Suprapubic skin (tissue), 4 donors: ENCODE results near the gene RPL35A.

ENCODE experiments used
- EP300 ChIP-seq: sonication (generic); formaldehyde crosslinking; IDR thresholded peaks from one replicate; pipeline ENCODE4 v1.6.1; 2017; ENCODE audit warnings: antibody characterized with exemption
- POLR2A ChIP-seq, 2 donors: fragments of 450-650 bp; IDR thresholded peaks; one replicate each; pipeline ENCODE4 v1.6.1; 2017; ENCODE audit warnings: antibody characterized with exemption in 2 of 2, mild to moderate bottlenecking in 2 of 2, moderate library complexity in 2 of 2
- POLR2AphosphoS5 ChIP-seq, 3 donors: sonication (generic); formaldehyde crosslinking; IDR thresholded peaks; one replicate each; pipeline ENCODE4 v1.6.1; 2017; ENCODE audit warnings: antibody characterized with exemption in 3 of 3
- TF ChIP-seq, protein P1 (sequence below), 2 donors: fragments of 200-600 bp in 1 of 2; fragments of 450-650 bp in 1 of 2; sonication (generic) in 1 of 2; IDR thresholded peaks; one replicate each; pipeline ENCODE4 v1.5.1; 2016 to 2019; ENCODE audit warnings: antibody characterized with exemption in 2 of 2, mild to moderate bottlenecking in 1 of 2, moderate library complexity in 1 of 2

DNA sequence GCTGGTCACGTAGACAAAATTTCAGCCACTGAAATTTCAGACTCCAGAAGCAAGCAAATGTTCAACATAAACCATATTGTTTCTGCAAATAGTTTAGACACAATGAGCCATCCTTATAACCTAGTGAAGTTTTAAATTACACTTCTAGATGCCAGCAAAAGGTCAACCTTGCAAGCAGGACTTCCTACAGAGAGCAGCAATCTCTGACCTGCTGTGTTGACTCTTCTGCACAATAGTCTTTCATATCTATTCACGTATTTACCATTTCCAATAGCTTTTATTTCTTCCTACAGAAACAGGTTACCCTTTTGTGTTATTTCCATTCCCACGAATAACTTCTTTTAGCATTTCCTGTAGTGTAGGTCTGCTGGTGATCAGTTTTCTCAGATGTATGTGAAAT, 20.6 kb downstream of the RPL35A start:
- TF ChIP-seq POLR2AphosphoS5 (IDR thresholded peaks at IDR 0.05), result no peak
- TF ChIP-seq, protein P1, sequence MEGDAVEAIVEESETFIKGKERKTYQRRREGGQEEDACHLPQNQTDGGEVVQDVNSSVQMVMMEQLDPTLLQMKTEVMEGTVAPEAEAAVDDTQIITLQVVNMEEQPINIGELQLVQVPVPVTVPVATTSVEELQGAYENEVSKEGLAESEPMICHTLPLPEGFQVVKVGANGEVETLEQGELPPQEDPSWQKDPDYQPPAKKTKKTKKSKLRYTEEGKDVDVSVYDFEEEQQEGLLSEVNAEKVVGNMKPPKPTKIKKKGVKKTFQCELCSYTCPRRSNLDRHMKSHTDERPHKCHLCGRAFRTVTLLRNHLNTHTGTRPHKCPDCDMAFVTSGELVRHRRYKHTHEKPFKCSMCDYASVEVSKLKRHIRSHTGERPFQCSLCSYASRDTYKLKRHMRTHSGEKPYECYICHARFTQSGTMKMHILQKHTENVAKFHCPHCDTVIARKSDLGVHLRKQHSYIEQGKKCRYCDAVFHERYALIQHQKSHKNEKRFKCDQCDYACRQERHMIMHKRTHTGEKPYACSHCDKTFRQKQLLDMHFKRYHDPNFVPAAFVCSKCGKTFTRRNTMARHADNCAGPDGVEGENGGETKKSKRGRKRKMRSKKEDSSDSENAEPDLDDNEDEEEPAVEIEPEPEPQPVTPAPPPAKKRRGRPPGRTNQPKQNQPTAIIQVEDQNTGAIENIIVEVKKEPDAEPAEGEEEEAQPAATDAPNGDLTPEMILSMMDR (IDR thresholded peaks at IDR 0.05), result no peak
- TF ChIP-seq POLR2A (IDR thresholded peaks at IDR 0.05), result no peak
- no peak for TF ChIP-seq EP300
